Measurements from ENCODE around the gene RANBP9.

RANBP9 gene

GRCh38 chr6:13653296-13653695 lies 58.3 kb downstream of the RANBP9 start:
- no peak for DNase-seq (ENCODE audit: low read depth)

- DNase-seq (ENCODE audit: low read depth) = no peak
These were observed 62.2 kb downstream of the RANBP9 start for GRCh38 chr6:13649393-13649792.

GRCh38 chr6:13648850-13649249 lies 62.8 kb downstream of the RANBP9 start:
- DNase-seq (ENCODE audit: low read depth) = no peak

DNA sequence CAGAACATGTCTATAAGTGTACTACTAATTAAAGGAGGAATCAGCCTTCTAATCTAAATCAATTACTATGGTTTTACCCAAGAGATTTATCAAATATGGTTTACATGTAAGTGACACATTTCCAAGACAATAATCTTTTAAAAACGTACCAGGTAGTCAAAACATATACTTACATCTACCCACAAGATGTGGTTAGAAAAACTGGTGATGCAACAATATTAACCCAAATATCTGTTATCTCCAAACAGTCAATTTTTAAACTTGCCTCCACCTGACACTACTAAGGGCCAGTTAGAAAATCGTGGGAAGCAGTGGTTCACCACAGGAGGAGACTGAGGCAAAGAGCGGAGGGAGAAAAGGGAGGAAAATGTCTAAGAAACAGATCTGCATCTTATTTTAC lies 68.5 kb downstream of the RANBP9 start:
- no peak for DNase-seq (ENCODE audit: low read depth)

GRCh38 chr6:13641315-13641714 lies 70.3 kb downstream of the RANBP9 start:
- DNase-seq (ENCODE audit: low read depth) = no peak

- no peak for DNase-seq (ENCODE audit: low read depth)
These were observed 73.0 kb downstream of the RANBP9 start for GRCh38 chr6:13638626-13639025.

- DNase-seq (ENCODE audit: low read depth) = no peak
These were observed 73.6 kb downstream of the RANBP9 start for GRCh38 chr6:13638014-13638413.

DNA sequence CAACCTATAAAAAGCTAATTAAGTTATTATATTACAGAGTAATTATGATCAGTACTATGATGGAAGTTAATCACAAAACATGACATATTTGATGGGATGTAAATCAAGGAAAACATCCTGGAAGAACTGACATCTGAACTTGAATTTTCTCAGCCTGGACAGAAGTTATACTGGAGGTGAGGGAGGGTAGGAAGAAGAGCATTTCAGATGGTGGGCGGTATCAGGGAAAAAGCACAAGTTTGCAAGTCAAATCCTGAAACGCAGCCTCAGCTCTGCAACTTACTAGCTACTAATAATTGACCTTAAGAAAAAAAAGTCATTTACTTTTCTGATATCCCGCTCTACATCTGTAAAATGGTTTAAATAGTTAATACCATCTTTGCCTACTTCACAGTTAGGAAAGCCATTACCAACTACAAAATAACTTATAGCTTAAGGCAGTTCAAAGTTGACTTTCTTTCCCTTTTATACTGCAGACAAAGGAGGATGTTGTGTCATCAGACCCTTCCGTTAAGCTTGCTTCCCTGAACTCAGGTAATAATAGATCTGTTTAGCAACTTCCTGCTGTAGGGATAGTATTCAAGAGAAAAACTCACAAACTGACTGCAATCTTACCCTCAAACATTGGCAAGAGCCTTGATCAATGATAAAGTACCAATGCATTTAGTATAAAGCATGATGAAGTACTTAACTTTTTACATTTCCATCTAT lies 75.5 kb downstream of the RANBP9 start:
- DNase-seq (ENCODE audit: low read depth) = no peak

GRCh38 chr6:13633343-13633742 lies 78.3 kb downstream of the RANBP9 start:
- no peak for DNase-seq (ENCODE audit: low read depth)

DNA sequence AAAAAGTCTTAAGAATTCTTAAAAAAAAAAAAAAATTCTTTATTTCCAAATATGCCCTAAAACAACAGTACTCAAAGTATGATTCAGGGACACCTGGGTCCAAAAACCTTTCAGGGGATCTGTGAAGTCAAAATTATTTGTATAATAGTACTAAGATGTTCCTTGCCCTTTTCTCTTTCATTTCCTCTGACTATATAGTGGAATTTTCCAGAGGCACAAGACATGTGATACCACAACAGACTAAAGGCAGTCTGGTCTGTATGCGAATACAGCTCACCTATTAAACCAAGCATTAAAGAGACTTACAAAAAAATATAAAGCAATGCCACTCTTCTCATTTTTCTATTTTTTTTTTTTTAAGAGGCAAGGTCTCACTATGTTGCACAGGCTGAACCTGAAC lies 81.1 kb downstream of the RANBP9 start:
- no peak for DNase-seq (ENCODE audit: low read depth)

DNA sequence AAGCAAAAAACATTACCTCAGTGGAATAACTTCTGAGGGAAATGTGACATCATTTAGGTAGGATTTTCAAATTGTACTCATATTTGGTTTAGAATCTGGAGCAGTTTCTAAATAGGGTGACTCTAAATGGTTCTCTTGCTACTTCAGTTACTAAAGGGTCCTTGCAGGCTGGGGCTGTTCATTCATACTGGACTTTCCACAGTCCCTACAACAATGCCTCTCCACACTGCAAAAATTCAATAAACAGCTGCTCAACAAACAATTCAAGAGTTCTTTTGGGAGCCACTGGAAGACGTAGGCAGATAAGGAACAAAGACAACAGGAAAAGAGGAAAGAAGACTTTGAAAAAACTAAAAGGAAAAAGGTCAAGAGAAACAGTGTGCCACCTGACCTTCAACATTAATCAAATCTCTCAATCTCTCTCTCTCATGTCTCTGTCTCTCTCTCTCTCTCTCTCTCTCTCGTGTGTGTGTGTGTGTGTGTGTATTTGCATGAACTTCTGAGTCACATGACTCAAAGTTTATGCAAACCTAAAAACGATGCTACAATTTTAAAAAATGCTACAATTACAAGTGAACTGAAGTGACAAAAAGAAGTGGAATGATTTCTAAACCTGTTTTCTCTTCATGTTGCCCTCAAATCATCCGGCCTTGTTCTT lies 82.0 kb downstream of the RANBP9 start:
- DNase-seq (ENCODE audit: low read depth) = no peak

- no peak for DNase-seq (ENCODE audit: low read depth)
These were observed 86.8 kb downstream of the RANBP9 start for GRCh38 chr6:13624871-13625288.

GRCh38 chr6:13617066-13617465 lies 94.6 kb downstream of the RANBP9 start:
- DNase-seq (ENCODE audit: low read depth) = no peak

- DNase-seq (ENCODE audit: low read depth) = peak; percentile 6
These were observed 95.9 kb downstream of the RANBP9 start for GRCh38 chr6:13615792-13616120.

- DNase-seq (ENCODE audit: low read depth) = peak; percentile 97
These were observed 96.5 kb downstream of the RANBP9 start, which contains the start of gene NOL7 for GRCh38 chr6:13614926-13615791. NOL7 (plus strand) TSS chr6:13615335; CDS start chr6:13615359, 24 bp downstream.

GRCh38 chr6:13614126-13614925 lies 97.3 kb downstream of the RANBP9 start:
- no peak for DNase-seq (ENCODE audit: low read depth)

- no peak for DNase-seq (ENCODE audit: low read depth)
These were observed 98.5 kb downstream of the RANBP9 start for GRCh38 chr6:13613029-13613594.

- DNase-seq (ENCODE audit: low read depth) = no peak
These were observed 99.9 kb downstream of the RANBP9 start for GRCh38 chr6:13611715-13612114.

- no peak for DNase-seq (ENCODE audit: low read depth)
These were observed 106.0 kb downstream of the RANBP9 start for GRCh38 chr6:13605634-13606033.

DNA sequence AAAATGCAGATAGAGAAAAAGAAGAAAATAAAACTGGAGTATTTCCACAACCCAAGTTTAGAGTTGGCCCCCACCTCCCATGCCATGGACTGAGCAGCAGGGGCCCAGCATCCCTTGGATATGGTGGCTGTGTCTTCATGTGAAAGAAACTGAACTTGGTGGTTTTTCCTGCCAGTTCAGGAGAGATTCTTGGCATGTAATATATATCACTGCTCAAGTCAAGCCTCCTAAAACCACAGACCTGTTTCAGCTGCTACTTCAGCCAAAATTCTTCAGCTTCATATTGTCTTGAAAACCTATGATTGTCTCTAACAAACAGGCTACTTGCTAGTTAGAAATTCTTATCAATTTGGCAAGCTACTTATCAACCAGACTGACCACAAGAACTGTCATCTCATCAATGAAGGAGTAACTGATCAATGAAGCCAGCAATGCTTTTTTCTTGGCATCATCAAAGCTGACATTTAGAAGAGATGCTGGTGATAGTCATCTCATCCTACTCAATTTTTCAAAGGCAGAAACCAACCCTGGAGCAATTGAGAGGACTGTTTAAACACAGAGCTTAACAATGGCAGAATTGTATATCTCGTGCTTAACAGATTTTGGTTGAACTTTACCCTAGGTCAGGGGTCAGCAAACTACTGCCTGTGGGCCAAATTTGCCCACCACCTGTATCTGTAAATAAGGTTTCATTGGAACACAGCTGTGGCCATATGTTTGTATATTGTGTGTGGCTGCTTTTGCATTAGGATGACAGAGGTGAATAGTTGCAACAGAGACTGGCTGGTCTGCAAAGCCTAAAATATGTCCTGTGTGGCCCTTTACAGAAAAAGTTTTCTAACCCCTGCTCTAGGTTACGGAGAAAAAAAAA lies 106.9 kb downstream of the RANBP9 start:
- no peak for DNase-seq (ENCODE audit: low read depth)

- no peak for DNase-seq (ENCODE audit: low read depth)
These were observed 107.5 kb downstream of the RANBP9 start for GRCh38 chr6:13604135-13604534.
